WI38 (cell line): Measurements from ENCODE around the gene SIL1.

Experiments used
- H3K4me3 ChIP-seq: 2 replicates; pipeline ENCODE4 v1.5.1; 2011; ENCODE audit warnings: low read depth, mild to moderate bottlenecking, control low read depth, low read length
- CTCF ChIP-seq: IDR thresholded peaks from 2 replicates; pipeline ENCODE4 v1.5.1; 2012; ENCODE audit warnings: low read depth, mild to moderate bottlenecking, control low read depth, low read length

SIL1 gene

GRCh38 chr5:139214646-139215045 lies 16.5 kb upstream of the SIL1 start:
- no peak overlapping the region for H3K4me3 ChIP-seq
- TF ChIP-seq CTCF: no peak

DNA sequence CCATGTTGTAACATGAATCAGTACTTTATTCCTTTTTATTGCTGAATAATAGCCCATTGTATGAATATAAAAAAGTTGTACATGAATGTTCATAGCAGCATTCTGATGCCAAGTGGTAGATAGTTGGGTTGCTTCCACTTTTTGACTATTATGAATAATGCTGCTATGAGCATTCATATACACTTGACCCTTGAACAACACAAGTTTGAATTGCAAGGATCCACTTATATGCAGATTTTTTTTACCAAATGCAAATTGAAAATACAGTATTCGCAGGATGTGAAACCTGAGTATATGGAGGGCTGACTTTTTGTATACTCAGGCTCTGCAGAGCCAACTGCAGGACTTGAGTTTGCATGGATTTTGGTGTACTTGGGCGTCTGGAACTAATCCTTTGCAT lies 14.7 kb upstream of the SIL1 start:
- TF ChIP-seq CTCF: no peak
- no peak overlapping the region for H3K4me3 ChIP-seq

DNA sequence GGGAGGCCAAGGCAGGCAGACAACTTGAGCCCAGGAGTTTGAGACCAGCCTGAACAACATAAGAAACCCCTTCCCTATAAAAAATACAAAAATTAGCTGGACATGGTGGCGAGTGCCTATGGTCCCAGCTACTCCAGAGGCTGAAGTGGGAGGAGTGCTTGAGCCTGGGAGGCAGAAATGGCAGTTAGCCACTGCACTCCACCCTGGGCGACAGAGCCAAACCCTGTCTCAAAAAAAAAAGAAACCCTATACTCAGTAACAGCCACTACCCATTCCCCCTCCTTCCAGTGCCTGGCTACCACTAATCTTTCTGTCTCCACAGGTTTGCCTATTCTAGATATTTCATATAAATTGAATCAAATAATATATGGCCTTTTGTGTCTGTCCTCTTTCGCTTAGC lies 14.3 kb upstream of the SIL1 start:
- TF ChIP-seq CTCF: no peak
- H3K4me3 ChIP-seq: no peak overlapping the region

GRCh38 chr5:139210585-139210984 lies 12.4 kb upstream of the SIL1 start:
- no peak for TF ChIP-seq CTCF

GRCh38 chr5:139207297-139208000 lies 9.3 kb upstream of the SIL1 start:
- no peak for TF ChIP-seq CTCF
- no peak overlapping the region for H3K4me3 ChIP-seq

More at GRCh38 chr5:139210585-139210984, 12.4 kb upstream of the SIL1 start:
- H3K4me3 ChIP-seq: no peak overlapping the region

DNA sequence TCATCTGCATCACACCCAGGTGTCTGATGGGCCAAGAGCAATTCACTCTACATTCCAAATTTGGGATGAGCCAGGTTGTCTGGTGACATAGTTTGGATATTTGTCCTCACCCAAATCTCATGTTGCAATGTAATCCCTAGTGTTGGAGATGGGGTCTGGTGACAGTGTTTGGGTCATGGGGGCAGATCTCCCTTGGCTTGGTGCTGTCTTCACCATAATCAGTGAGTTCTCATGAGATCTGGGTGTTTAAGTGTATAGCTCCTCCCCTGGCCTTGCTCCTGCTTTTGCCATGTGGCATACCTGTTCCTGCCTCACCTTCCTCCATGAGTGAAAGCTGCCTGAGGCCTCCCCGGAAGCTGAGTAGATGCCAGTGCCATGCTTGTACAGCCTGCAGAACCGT lies 7.4 kb upstream of the SIL1 start:
- H3K4me3 ChIP-seq: no peak overlapping the region
- TF ChIP-seq CTCF: no peak

GRCh38 chr5:139205124-139205523 lies 7.0 kb upstream of the SIL1 start:
- no peak overlapping the region for H3K4me3 ChIP-seq
- TF ChIP-seq CTCF: no peak
